Mesodermal cell (in vitro differentiated cells): ENCODE results near the gene IPO8.
"Not testable (repeated sequence)": the region's sequence is repeated elsewhere in the genome, so short reads cannot be mapped to it uniquely, and the experiment has no call there.

Source experiments
- H3K27ac ChIP-seq: 2 replicates; pipeline ENCODE4 v1.7.0; 2013; ENCODE audit warnings: mild to moderate bottlenecking, low read depth, low read length, moderate library complexity; ENCODE audit not compliant: severe bottlenecking
- H3K36me3 ChIP-seq: 2 replicates; pipeline ENCODE4 v1.7.1; 2013; ENCODE audit warnings: mild to moderate bottlenecking, low read length, moderate library complexity; ENCODE audit not compliant: control insufficient read depth, insufficient read depth
- H3K4me1 ChIP-seq: one replicate; pipeline ENCODE4 v1.7.1; 2013; ENCODE audit warnings: mild to moderate bottlenecking, low read length; ENCODE audit not compliant: insufficient read depth, control insufficient read depth, poor library complexity, severe bottlenecking
- H3K4me3 ChIP-seq: 2 replicates; pipeline ENCODE4 v1.7.0; 2013; ENCODE audit warnings: low read length, control low read depth, mild to moderate bottlenecking; ENCODE audit not compliant: insufficient read depth, poor library complexity, severe bottlenecking; ENCODE audit errors: extremely low read depth
- H3K9me3 ChIP-seq: 2 replicates; pipeline ENCODE4 v1.7.1; 2013; ENCODE audit warnings: mild to moderate bottlenecking, low read length, moderate library complexity; ENCODE audit not compliant: control insufficient read depth
- WGBS, 2 experiments: methylation state at CpG; one replicate each; pipeline ENCODE4 v1.1.5; 2013; ENCODE audit warnings: missing lambda C conversion rate in 2 of 2; ENCODE audit not compliant: insufficient coverage in 2 of 2; 5-methylcytosine and 5-hydroxymethylcytosine counted together

The IPO8 gene

DNA sequence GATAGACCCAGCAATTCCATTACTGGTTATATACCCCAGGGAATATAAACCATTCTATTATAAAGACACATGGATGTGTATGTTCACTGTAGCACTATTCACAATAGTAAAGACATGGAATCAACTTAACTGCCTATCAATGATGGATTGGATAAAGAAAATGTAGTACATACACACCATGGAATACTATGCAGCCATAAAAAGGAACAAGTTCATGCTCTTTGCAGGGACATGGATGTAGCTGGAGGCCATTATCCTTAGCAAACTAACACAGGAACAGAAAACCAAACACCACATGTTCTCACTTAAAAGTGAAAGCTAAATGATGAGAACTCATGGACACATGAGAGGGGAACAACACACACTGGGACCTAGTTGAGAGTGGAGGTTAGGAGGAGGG, 85.8 kb downstream of the IPO8 start:
- not testable (repeated sequence) for H3K4me1 ChIP-seq, H3K27ac ChIP-seq, H3K9me3 ChIP-seq

DNA sequence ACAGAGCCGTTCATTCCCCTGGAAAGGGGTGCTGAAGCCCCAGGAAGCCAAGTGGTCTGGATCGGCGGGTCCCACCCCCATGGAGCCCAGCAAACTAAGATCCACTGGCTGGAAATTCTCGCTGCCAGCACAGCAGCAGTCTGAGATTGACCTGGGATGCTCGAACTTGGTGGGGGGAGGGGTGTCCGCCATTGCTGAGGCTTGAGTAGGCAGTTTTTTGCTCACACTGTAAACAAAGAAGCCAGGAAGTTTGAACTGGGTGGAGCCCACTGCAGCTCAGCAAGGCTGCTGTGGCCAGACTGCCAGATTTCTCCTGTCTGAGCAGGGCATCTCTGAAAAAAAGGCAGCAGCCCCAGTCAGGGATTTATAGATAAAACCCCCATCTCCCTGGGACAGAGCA, 91.4 kb downstream of the IPO8 start:
- peak overlapping the region; percentile 41 for H3K27ac ChIP-seq
- H3K4me1 ChIP-seq, H3K36me3 ChIP-seq, H3K9me3 ChIP-seq, H3K4me3 ChIP-seq: not testable (repeated sequence)
- 76 to 100% methylated on average over 3 of the region's 6 CpGs for WGBS, 2 experiments

More for the DNA sequence above, 85.8 kb downstream of the IPO8 start:
- H3K36me3 ChIP-seq, H3K4me3 ChIP-seq: not testable (repeated sequence)

DNA sequence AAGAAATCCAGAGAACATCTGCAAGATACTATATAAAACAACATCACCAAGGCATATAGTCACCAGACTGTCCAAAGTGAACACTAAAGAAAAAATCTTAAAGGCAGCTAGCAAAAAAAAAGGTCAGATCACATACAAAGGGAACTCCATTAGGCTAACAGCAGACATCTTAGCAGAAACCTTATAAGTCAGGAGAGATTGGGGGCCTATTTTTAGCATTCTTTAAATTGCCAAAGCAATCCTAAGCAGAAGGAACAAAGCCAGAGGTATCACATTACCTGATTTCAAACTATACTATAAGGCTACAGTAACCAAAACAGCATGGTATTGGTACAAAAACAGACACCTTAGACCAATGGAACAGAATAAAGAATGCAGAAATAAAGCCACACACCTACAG, 92.5 kb downstream of the IPO8 start:
- no peaks in the 10 kb centered on the region for H3K36me3 ChIP-seq
- peaks cover 4% of the 10 kb centered on the region for H3K4me1 ChIP-seq
- H3K4me3 ChIP-seq = no peak overlapping the region
- H3K27ac ChIP-seq = no peak overlapping the region
- peaks cover 6% of the 10 kb centered on the region for H3K9me3 ChIP-seq

DNA sequence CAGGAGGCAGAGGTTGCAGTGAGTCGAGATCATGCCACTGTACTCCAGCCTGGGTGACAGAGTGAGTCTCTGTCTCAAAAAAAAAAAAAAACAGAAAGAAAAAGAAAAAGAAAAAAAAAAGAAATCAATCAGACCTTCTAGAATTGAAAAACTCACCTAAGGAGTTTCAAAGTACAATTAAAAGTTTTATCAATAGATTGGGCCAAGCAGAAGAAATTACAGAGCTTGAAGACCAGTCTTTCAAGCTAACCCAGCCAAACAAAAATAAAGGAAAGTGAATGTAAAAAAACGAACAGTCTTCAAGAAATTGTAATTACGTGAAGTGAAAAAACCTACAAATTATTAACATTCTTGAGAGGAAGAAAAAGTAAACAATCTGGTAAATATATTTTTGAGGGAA, 93.0 kb downstream of the IPO8 start:
- Histone ChIP-seq H3K27ac (no peak overlapping the region), H3K9me3 (peaks cover 6% of the 10 kb centered on the region), H3K4me3 (no peak overlapping the region), H3K36me3 (no peaks in the 10 kb centered on the region), H3K4me1 (peaks cover 4% of the 10 kb centered on the region)
- WGBS, 2 experiments = no CpG with 5 or more reads among the region's 3 CpGs

DNA sequence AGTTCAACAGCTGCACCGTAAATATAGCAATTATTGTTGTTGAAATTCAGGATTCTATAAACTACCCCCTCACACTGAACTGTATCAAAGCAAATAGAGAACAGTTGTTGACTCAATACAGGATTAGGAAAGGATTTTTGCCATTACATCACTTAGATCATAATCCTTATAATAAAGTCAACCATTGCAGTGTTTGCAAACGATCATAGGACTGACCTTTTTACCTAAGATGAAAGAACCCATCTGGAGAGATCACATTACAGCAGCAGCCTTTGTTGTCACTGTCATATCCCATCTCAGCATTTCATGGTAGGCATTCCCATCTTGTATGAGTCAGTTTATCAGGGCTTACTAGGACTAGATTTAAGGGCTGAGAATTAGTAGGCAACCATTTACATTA, 96.1 kb downstream of the IPO8 start:
- Histone ChIP-seq H3K27ac (no peak overlapping the region), H3K4me3 (no peak overlapping the region), H3K9me3 (peaks cover 6% of the 10 kb centered on the region), H3K36me3 (no peaks in the 10 kb centered on the region), H3K4me1 (peaks cover under 1% of the 10 kb centered on the region)
- 45 to 63% methylated on average over 1 of the region's 2 CpGs for WGBS, 2 experiments

DNA sequence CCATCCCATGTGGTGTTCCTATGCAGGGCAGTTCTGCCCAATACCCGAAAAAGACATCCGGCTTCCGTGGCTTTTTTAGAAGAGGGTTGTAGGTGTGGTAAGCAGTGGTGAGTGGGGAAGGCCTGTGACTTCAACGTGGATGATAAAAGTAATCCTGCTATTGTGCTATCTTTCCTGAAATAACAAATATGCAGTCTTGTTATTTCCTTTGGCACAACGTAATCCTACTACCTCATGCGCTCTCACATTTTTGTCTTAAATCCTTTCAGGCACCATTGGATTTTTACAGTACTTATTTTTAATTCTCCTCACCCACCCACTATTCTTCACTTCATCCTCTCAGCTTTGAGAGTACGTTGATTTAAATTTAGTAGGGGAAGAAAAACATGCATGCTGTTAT, 96.8 kb downstream of the IPO8 start:
- no peaks in the 10 kb centered on the region for H3K4me1 ChIP-seq
- no peak overlapping the region for H3K4me3 ChIP-seq
- H3K27ac ChIP-seq = no peak overlapping the region
- 82 to 85% methylated on average over 2 to 5 of the region's 7 CpGs for WGBS, 2 experiments
- H3K9me3 ChIP-seq = peaks cover 6% of the 10 kb centered on the region
- no peaks in the 10 kb centered on the region for H3K36me3 ChIP-seq

DNA sequence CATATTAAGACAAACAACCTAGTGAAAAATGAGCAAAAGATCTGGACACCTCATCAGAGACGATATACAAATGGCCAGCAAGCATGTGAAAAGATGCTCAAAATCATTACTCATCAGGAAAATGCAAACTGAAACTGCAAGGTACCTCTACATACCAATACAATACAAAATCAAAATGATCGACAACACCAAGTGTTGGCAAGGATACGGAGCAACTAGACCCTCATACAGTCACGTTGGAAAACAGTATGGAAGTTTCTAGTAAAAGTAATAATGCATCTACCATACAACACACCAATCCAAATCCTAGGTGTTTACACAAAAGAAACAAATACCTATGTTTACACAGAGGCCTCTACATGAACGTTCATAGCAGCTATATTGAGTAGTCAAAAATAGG, 99.9 kb downstream of the IPO8 start:
- Histone ChIP-seq H3K27ac (no peak overlapping the region), H3K4me3 (no peak overlapping the region), H3K36me3 (no peaks in the 10 kb centered on the region), H3K4me1 (no peaks in the 10 kb centered on the region), H3K9me3 (no peaks in the 10 kb centered on the region)
- WGBS, 2 experiments = 89 to 94% methylated on average over 1 to 2 of the region's 5 CpGs

DNA sequence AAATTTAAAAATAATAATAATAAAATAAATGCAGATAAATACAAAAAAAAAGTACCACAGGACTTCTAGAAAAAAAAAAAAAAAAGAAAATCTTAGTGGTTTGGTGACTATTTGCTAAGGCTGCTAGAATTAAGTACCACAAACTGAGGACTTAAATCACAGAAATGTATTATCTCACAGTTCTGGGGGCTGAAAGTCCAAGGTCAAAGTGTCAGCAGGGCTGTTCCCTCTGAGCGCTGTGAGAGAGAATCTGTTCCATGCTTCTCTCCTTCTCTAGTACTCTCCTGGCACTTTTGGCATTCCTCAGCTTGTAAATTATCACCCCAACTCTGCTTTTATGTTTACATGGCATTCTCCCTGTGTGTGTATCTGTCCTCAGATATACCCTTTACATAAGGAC, 101.2 kb downstream of the IPO8 start:
- H3K9me3 ChIP-seq = no peaks in the 10 kb centered on the region
- 100% methylated on average over 1 of the region's 1 CpG for WGBS, 2 experiments
- H3K27ac ChIP-seq = no peak overlapping the region
- H3K36me3 ChIP-seq = no peaks in the 10 kb centered on the region
- H3K4me1 ChIP-seq = no peaks in the 10 kb centered on the region
- no peak overlapping the region for H3K4me3 ChIP-seq

DNA sequence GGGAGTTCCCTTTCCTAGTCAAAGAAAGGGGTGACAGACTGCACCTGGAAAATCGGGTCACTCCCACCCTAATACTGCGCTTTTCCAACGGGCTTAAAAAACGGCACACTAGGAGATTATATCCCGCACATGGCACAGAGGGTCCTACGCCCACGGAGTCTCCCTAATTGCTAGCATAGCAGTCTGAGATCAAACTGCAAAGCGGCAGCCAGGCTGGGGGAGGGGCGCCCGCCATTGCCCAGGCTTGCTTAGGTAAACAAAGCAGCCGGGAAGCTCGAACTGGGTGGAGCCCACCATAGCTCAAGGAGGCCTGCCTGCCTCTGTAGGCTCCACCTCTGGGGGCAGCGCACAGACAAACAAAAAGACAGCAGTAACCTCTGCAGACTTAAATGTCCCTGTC, 107.1 kb downstream of the IPO8 start:
- H3K4me3 ChIP-seq, H3K36me3 ChIP-seq, H3K27ac ChIP-seq, H3K4me1 ChIP-seq, H3K9me3 ChIP-seq: not testable (repeated sequence)
- WGBS, 2 experiments = 91 to 96% methylated on average over 7 of the region's 13 CpGs

DNA sequence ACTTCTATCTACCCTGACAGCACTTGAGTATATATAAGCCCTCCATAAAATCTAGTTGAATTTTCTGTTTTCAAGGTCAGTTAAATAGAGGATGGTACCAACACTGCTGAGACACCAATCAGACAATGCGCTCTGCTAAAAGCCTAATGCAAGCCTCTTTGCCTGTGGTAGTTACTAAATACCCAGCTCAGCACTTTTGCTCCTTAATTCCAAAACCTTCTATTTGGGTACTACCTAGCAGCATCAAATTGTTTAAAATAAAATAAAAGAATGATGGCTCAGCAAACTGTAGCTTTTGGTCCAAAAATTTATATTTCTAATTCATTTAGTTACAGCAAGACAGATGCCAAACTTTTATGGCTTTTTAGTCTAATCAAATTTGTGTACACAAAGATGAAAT, 107.9 kb downstream of the IPO8 start:
- Histone ChIP-seq H3K9me3 (no peaks in the 10 kb centered on the region), H3K36me3 (no peaks in the 10 kb centered on the region), H3K4me3 (no peak overlapping the region), H3K27ac (no peak overlapping the region), H3K4me1 (no peaks in the 10 kb centered on the region)
- WGBS, 2 experiments = 100% methylated on average over 1 of the region's 1 CpG; no CpG with 5 or more reads in 1 of the 2 experiments

DNA sequence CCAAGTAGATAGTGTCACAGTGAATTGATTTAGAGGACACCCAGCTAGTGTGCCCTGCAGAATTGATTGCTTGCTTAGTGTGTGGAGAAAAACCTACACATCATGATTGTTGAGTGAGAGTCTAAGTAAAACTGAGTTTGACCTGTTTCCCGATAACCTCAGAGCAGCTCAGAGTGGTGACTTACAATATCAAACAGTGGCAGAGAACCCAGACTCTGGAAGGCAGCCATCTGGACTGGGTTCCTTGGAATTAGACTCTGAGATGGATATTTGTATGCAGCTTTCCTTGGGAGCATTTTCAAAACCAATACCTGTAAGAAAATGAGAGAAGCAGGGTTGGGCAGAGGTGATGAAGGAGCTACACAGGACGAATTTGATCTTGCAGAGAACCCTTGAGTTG, 109.8 kb downstream of the IPO8 start:
- WGBS, 2 experiments = 81 to 93% methylated on average over 2 of the region's 2 CpGs
- no peaks in the 10 kb centered on the region for H3K4me1 ChIP-seq
- H3K9me3 ChIP-seq = no peaks in the 10 kb centered on the region

DNA sequence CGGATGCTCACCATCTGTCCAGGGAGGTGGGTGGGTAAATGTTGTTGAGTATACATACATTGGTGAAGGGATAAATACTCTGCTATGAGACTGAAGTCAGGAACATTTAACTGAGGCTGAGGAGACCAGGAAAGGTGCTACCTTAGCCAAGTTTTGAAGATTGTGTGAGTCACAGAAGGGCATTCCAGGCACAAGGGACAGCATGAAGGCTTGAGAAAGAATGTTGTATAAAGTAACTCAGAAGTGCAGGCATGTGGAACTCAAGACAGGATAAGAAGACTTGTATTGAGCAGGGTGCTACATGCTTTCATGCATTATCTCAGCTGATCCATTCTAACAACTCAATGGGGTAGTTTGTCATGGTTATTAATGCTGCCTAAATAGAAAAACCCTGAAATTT, 112.7 kb downstream of the IPO8 start:
- Histone ChIP-seq H3K36me3 (no peaks in the 10 kb centered on the region), H3K27ac (no peak overlapping the region), H3K4me1 (no peaks in the 10 kb centered on the region), H3K4me3 (no peak overlapping the region), H3K9me3 (no peaks in the 10 kb centered on the region)
- WGBS, 2 experiments = 100% methylated on average over 1 of the region's 1 CpG

More for the DNA sequence above, 109.8 kb downstream of the IPO8 start:
- Histone ChIP-seq H3K4me3 (no peak overlapping the region), H3K36me3 (no peaks in the 10 kb centered on the region), H3K27ac (no peak overlapping the region)
